Stomach (tissue), 4 donors: ENCODE data around the gene IGLON5.

ENCODE experiments used
- CTCF ChIP-seq, 7 experiments: fragments of 450-650 bp in 4 of 7; fragments of 200-600 bp in 3 of 7; sonication (generic) in 3 of 7; IDR thresholded peaks; one replicate each; pipeline ENCODE4 v1.5.1; 2016 to 2019; ENCODE audit warnings: antibody characterized with exemption in 7 of 7, control low read depth in 2 of 7, mild to moderate bottlenecking in 1 of 7
- POLR2A ChIP-seq, 4 donors: fragments of 450-650 bp; IDR thresholded peaks; one replicate each; pipeline ENCODE4 v1.6.1; 2016; ENCODE audit warnings: antibody characterized with exemption in 4 of 4, control low read depth in 2 of 4, mild to moderate bottlenecking in 1 of 4, moderate library complexity in 1 of 4

GRCh38 chr19:51380379-51380778 is 68.9 kb downstream of the IGLON5 start:
- TF ChIP-seq CTCF (IDR thresholded peaks at IDR 0.05), result no peak
- TF ChIP-seq POLR2A (IDR thresholded peaks at IDR 0.05), result no peak
